ENCODE results near the gene NHERF2.
"Not testable (repeated sequence)": the region's sequence is repeated elsewhere in the genome, so short reads cannot be mapped to it uniquely, and the experiment has no call there.

Gene NHERF2

GRCh38 chr16:2029350-2029749, 2.6 kb downstream of the NHERF2 start:
- no peak for DNase-seq

- no peak for DNase-seq
Observed at GRCh38 chr16:2030036-2030435, 3.3 kb downstream of the NHERF2 start.

- DNase-seq, result no peak
Observed at GRCh38 chr16:2031081-2031577, 4.4 kb downstream of the NHERF2 start.

GRCh38 chr16:2032285-2033056, 5.8 kb downstream of the NHERF2 start:
- DNase-seq, result peak; percentile 40

- DNase-seq, result peak; percentile 69
Observed at GRCh38 chr16:2033057-2033908, 6.6 kb downstream of the NHERF2 start.

- not testable (repeated sequence) for DNase-seq
Observed at GRCh38 chr16:2033909-2034695, 7.4 kb downstream of the NHERF2 start.

GRCh38 chr16:2034696-2035430, 8.2 kb downstream of the NHERF2 start:
- no peak for DNase-seq

GRCh38 chr16:2035431-2036199, 8.9 kb downstream of the NHERF2 start:
- DNase-seq, result peak; percentile 80

GRCh38 chr16:2036200-2036966, 9.7 kb downstream of the NHERF2 start:
- no peak for DNase-seq

GRCh38 chr16:2037115-2037514, 10.4 kb downstream of the NHERF2 start:
- no peak for DNase-seq

- DNase-seq, result peak; percentile 66
Observed at GRCh38 chr16:2037647-2038381, 11.1 kb downstream of the NHERF2 start.

GRCh38 chr16:2038382-2039231, 11.9 kb downstream of the NHERF2 start:
- no peak for DNase-seq

GRCh38 chr16:2039274-2040031, 12.8 kb downstream of the NHERF2 start:
- peak; percentile 86 for DNase-seq

- no peak for DNase-seq
Observed at GRCh38 chr16:2040041-2040786, 13.5 kb downstream of the NHERF2 start.

- no peak for DNase-seq
Observed at GRCh38 chr16:2040787-2041522, 14.3 kb downstream of the NHERF2 start.

GRCh38 chr16:2042171-2042985, 15.7 kb downstream of the NHERF2 start:
- DNase-seq, result no peak
